Upper lobe of right lung (tissue), 1 donor: ENCODE data around the gene AUNIP. TPM values are rescaled to one million over a fixed set of nuclear protein-coding genes. Genes with fewer than 3 reads are reported as not detected.

Experiments used
- ATAC-seq: fragments of 200-7000 bp; cut with Tn5 transposase; one replicate; pipeline ENCODE4 v1.9.1; 2020; ENCODE audit warnings: mild to moderate bottlenecking, moderate library complexity
- DNase-seq: peaks from one replicate; pipeline ENCODE4 v3.0.0-alpha.2; 2020
- H3K27ac ChIP-seq: fragments of 200-600 bp; one replicate; pipeline ENCODE4 v1.8.0; 2022
- H3K27me3 ChIP-seq: fragments of 200-600 bp; one replicate; pipeline ENCODE4 v1.8.0; 2022; ENCODE audit warnings: mild to moderate bottlenecking
- H3K36me3 ChIP-seq: fragments of 200-600 bp; one replicate; pipeline ENCODE4 v1.8.0; 2022
- H3K4me1 ChIP-seq: fragments of 200-600 bp; one replicate; pipeline ENCODE4 v1.8.0; 2022
- H3K4me3 ChIP-seq: fragments of 200-600 bp; one replicate; pipeline ENCODE4 v1.8.0; 2022; ENCODE audit warnings: mild to moderate bottlenecking
- H3K9me3 ChIP-seq: fragments of 200-600 bp; one replicate; pipeline ENCODE4 v1.8.0; 2022
- CTCF ChIP-seq: fragments of 200-600 bp; IDR thresholded peaks from one replicate; pipeline ENCODE4 v1.8.0; 2022; ENCODE audit warnings: antibody characterized with exemption
- intact Hi-C: fragments of 100-400 bp; cut with DNase I; formaldehyde crosslinking; loops from one replicate; pipeline ENCODE4 v1.11.0; 2022
- total RNA-seq: library from RNA; stranded (reverse); fragmentation: NEBNext Ultra II Directional; extraction: Animal tissue kit (Norgen Biotek cat#: 25700); gene quantifications from one replicate; pipeline ENCODE4 v1.2.1, GENCODE V29; 2021
- donor health status: DM: no; HTN: yes; CAD: no; lungs with severe emphysema.

AUNIP gene
- total RNA-seq, 1 donor from 2014 or later: not detected

- Histone ChIP-seq H3K27me3 (no peaks in the 10 kb centered on the region), H3K4me3 (no peak overlapping the region), H3K9me3 (no peaks in the 10 kb centered on the region), H3K4me1 (peaks cover 23% of the 10 kb centered on the region), H3K36me3 (peaks cover 53% of the 10 kb centered on the region), H3K27ac (no peak overlapping the region)
- ATAC-seq (no peak), DNase-seq (peak; percentile 54)
- no peak for TF ChIP-seq CTCF
- intact Hi-C loops: no loop called here
These were observed 45.4 kb downstream of the AUNIP start for GRCh38 chr1:25813734-25814471.

GRCh38 chr1:25813071-25813733 lies 46.1 kb downstream of the AUNIP start:
- intact Hi-C loops: no loop called here
- TF ChIP-seq CTCF: no peak

GRCh38 chr1:25811384-25812082 lies 47.7 kb downstream of the AUNIP start:
- Histone ChIP-seq H3K27ac (no peak overlapping the region), H3K4me3 (no peak overlapping the region), H3K4me1 (peaks cover 22% of the 10 kb centered on the region), H3K36me3 (peaks cover 70% of the 10 kb centered on the region), H3K27me3 (no peaks in the 10 kb centered on the region), H3K9me3 (no peaks in the 10 kb centered on the region)
- TF ChIP-seq CTCF: no peak
- ATAC-seq (no peak), DNase-seq (peak; percentile 58)
- intact Hi-C loops: no loop called here

More at GRCh38 chr1:25813071-25813733, 46.1 kb downstream of the AUNIP start:
- DNase-seq (no peak), ATAC-seq (no peak)
- H3K9me3 ChIP-seq: no peaks in the 10 kb centered on the region
- H3K4me3 ChIP-seq: no peak overlapping the region
- H3K27ac ChIP-seq: no peak overlapping the region
- no peaks in the 10 kb centered on the region for H3K27me3 ChIP-seq
- H3K36me3 ChIP-seq: peaks cover 60% of the 10 kb centered on the region
- H3K4me1 ChIP-seq: peaks cover 20% of the 10 kb centered on the region

GRCh38 chr1:25810341-25811299 lies 48.6 kb downstream of the AUNIP start:
- intact Hi-C loops: no loop called here
- TF ChIP-seq CTCF: peak; percentile 91
- peaks cover 69% of the 10 kb centered on the region for H3K36me3 ChIP-seq

GRCh38 chr1:25809929-25810328 lies 49.3 kb downstream of the AUNIP start:
- H3K36me3 ChIP-seq: peaks cover 70% of the 10 kb centered on the region
- H3K9me3 ChIP-seq: no peaks in the 10 kb centered on the region
- no peaks in the 10 kb centered on the region for H3K27me3 ChIP-seq
- no peak overlapping the region for H3K27ac ChIP-seq
- intact Hi-C loops: no loop called here
- no peak for TF ChIP-seq CTCF
- no peak overlapping the region for H3K4me3 ChIP-seq
- DNase-seq: no peak
- peaks cover 37% of the 10 kb centered on the region for H3K4me1 ChIP-seq
- no peak for ATAC-seq

More at GRCh38 chr1:25810341-25811299, 48.6 kb downstream of the AUNIP start:
- H3K27me3 ChIP-seq: no peaks in the 10 kb centered on the region
- peak; percentile 86 for DNase-seq
- H3K4me3 ChIP-seq: no peak overlapping the region
- peaks cover 30% of the 10 kb centered on the region for H3K4me1 ChIP-seq
- no peaks in the 10 kb centered on the region for H3K9me3 ChIP-seq
- peak; percentile 77 for ATAC-seq
- H3K27ac ChIP-seq: no peak overlapping the region
